Activated CD4-positive, alpha-beta T cell treated with anti-CD3 and anti-CD28 coated beads, Interleukin-2, Interleukin-4, amounts not matched to agents 100 ng/mL and 50 ng/mL, durations not matched to agents 16 hours and 8 hours (primary cell): Measurements from ENCODE around the gene CWC27.

Source experiments
- DNase-seq: peaks from one replicate; pipeline ENCODE4 v3.0.0-alpha.2; 2020; ENCODE audit warnings: low spot score

The CWC27 gene

GRCh38 chr5:64978546-64978945 is 209.8 kb downstream of the CWC27 start:
- no peak for DNase-seq

GRCh38 chr5:64979531-64979930 is 210.8 kb downstream of the CWC27 start:
- no peak for DNase-seq

- no peak for DNase-seq
Measured at GRCh38 chr5:64980176-64980575, 211.4 kb downstream of the CWC27 start.

- DNase-seq, result no peak
Measured at GRCh38 chr5:64987768-64988167, 219.0 kb downstream of the CWC27 start.

- DNase-seq, result no peak
Measured at GRCh38 chr5:65009207-65009606, 240.5 kb downstream of the CWC27 start.

- DNase-seq, result no peak
Measured at GRCh38 chr5:65010841-65011240, 242.1 kb downstream of the CWC27 start.

- DNase-seq, result no peak
Measured at GRCh38 chr5:65012301-65012892, 243.7 kb downstream of the CWC27 start.

GRCh38 chr5:65013166-65013565 is 244.4 kb downstream of the CWC27 start:
- DNase-seq, result no peak

- DNase-seq, result no peak
Measured at GRCh38 chr5:65014769-65015168, 246.0 kb downstream of the CWC27 start.

GRCh38 chr5:65015767-65016166 is 247.0 kb downstream of the CWC27 start:
- no peak for DNase-seq

- no peak for DNase-seq
Measured at GRCh38 chr5:65017636-65018035, 248.9 kb downstream of the CWC27 start.

- DNase-seq, result no peak
Measured at GRCh38 chr5:65018763-65019162, 250.0 kb downstream of the CWC27 start.

- no peak for DNase-seq
Measured at GRCh38 chr5:65020492-65020891, 251.8 kb downstream of the CWC27 start.

GRCh38 chr5:65021527-65022226 is 252.9 kb downstream of the CWC27 start:
- DNase-seq, result no peak

GRCh38 chr5:65022932-65023331 is 254.2 kb downstream of the CWC27 start:
- DNase-seq, result no peak

- no peak for DNase-seq
Measured at GRCh38 chr5:65024681-65025080, 256.0 kb downstream of the CWC27 start.

- DNase-seq, result no peak
Measured at GRCh38 chr5:65026816-65027548, 258.3 kb downstream of the CWC27 start.

- no peak for DNase-seq
Measured at GRCh38 chr5:65029178-65029577, 260.4 kb downstream of the CWC27 start.

GRCh38 chr5:65030056-65030455 is 261.3 kb downstream of the CWC27 start:
- DNase-seq, result no peak

- no peak for DNase-seq
Measured at GRCh38 chr5:65032250-65032649, 263.5 kb downstream of the CWC27 start.

GRCh38 chr5:65034029-65034812 is 265.5 kb downstream of the CWC27 start:
- no peak for DNase-seq

- no peak for DNase-seq
Measured at GRCh38 chr5:65034813-65035209, 266.1 kb downstream of the CWC27 start.
